H1 (cell line): Measurements from ENCODE around the gene SLC5A10. TPM values are rescaled to one million over a fixed set of nuclear protein-coding genes. Genes with fewer than 3 reads are reported as not detected.

Experiments used
- CTCF ChIA-PET: fragments of 300-600 bp; sonication (Branson Sonifier 250); formaldehyde crosslinking; loops from one replicate; lab custom pipeline; 2021; ENCODE audit not compliant: partially characterized antibody; lab: Charles Lee
- POLR2A ChIA-PET: fragments of 300-600 bp; sonication (Branson Sonifier 250); formaldehyde crosslinking; loops from one replicate; lab custom pipeline; 2021; ENCODE audit warnings: inconsistent platforms; ENCODE audit not compliant: partially characterized antibody; lab: Charles Lee
- DNase-seq, 2 experiments: peaks; one replicate each; pipeline versions ENCODE4 v3.0.0 to v3.0.0-alpha.2; 2010 to 2022; ENCODE audit warnings: low spot score in 2 of 2, low read depth in 1 of 2, mixed read lengths in 1 of 2
- FAIRE-seq: peaks from 2 replicates; lab custom pipeline; 2011; peaks lifted over from hg19 to GRCh38; lab: Jason Lieb, UNC
- H2AFZ ChIP-seq: 2 replicates; pipeline ENCODE4 v1.8.1; 2012; ENCODE audit warnings: low read length, inconsistent platforms
- H2AK5ac ChIP-seq: 2 replicates; pipeline ENCODE4 v1.6.1; 2013; ENCODE audit warnings: low read depth, low read length
- H2BK120ac ChIP-seq: replicated peaks from 2 replicates; pipeline ENCODE3; 2013; ENCODE audit warnings: low read depth, low read length, inconsistent platforms
- H2BK12ac ChIP-seq: 2 replicates; pipeline ENCODE4 v1.6.1; 2013; ENCODE audit warnings: low read depth, low read length
- H2BK15ac ChIP-seq: 2 replicates; pipeline ENCODE4 v1.6.1; 2013; ENCODE audit warnings: low read length
- H2BK20ac ChIP-seq: 2 replicates; pipeline ENCODE4 v1.6.1; 2013; ENCODE audit warnings: low read length
- H2BK5ac ChIP-seq: 2 replicates; pipeline ENCODE4 v1.6.1; 2013; ENCODE audit warnings: low read depth, low read length
- H3K14ac ChIP-seq: 2 replicates; pipeline ENCODE4 v1.6.1; 2013; ENCODE audit warnings: inconsistent platforms; ENCODE audit not compliant: insufficient read length
- H3K18ac ChIP-seq: 2 replicates; pipeline ENCODE4 v1.6.1; 2013; ENCODE audit warnings: low read length; ENCODE audit errors: extremely low read depth
- H3K23ac ChIP-seq: 2 replicates; pipeline ENCODE4 v1.6.1; 2013; ENCODE audit warnings: inconsistent platforms; ENCODE audit not compliant: insufficient read length
- H3K23me2 ChIP-seq: 2 replicates; pipeline ENCODE4 v1.6.1; 2013; ENCODE audit warnings: low read depth, low read length
- H3K27ac ChIP-seq: 2 replicates; pipeline ENCODE4 v1.6.1; 2011; ENCODE audit warnings: low read depth, low read length, inconsistent platforms
- H3K27me3 ChIP-seq, 4 experiments: replicated peaks in 1 of 4; 1 replicate in 1 of 4; 2 replicates in 3 of 4; pipeline versions ENCODE4 v1.6.1 to v1.8.1; 2011 to 2013; ENCODE audit warnings: low read length in 3 of 4, mild to moderate bottlenecking in 3 of 4, inconsistent platforms in 2 of 4, mixed read lengths in 2 of 4, moderate library complexity in 1 of 4; ENCODE audit not compliant: control insufficient read depth in 3 of 4, insufficient read depth in 3 of 4; ENCODE audit errors: extremely low read depth in 1 of 4
- H3K36me3 ChIP-seq, 4 experiments: 2 replicates each; pipeline versions ENCODE4 v1.6.1 to v1.8.1; 2011 to 2013; ENCODE audit warnings: mild to moderate bottlenecking in 4 of 4, low read length in 3 of 4, moderate library complexity in 2 of 4, control low read depth in 1 of 4, inconsistent platforms in 1 of 4; ENCODE audit not compliant: insufficient read depth in 4 of 4, control insufficient read depth in 2 of 4
- H3K4ac ChIP-seq: replicated peaks from 2 replicates; pipeline ENCODE3; 2013; ENCODE audit warnings: low read length, low read depth, mixed read lengths, inconsistent platforms; ENCODE audit not compliant: insufficient read length
- H3K4me1 ChIP-seq, 4 experiments: replicated peaks in 1 of 4; 1 replicate in 1 of 4; 2 replicates in 3 of 4; pipeline versions ENCODE4 v1.6.1 to v1.8.1; 2011 to 2013; ENCODE audit warnings: low read length in 3 of 4, inconsistent platforms in 2 of 4, mixed read lengths in 1 of 4; ENCODE audit not compliant: insufficient read depth in 4 of 4, control insufficient read depth in 3 of 4
- H3K4me2 ChIP-seq, 2 experiments: 2 replicates each; pipeline versions ENCODE4 v1.6.1 to v1.8.1; 2011 to 2013; ENCODE audit warnings: low read depth in 2 of 2, low read length in 2 of 2, control low read depth in 1 of 2, inconsistent platforms in 1 of 2, mild to moderate bottlenecking in 1 of 2; ENCODE audit not compliant: insufficient read depth in 1 of 2
- H3K4me3 ChIP-seq, 4 experiments: fragments of 200-600, 300-600 bp in 1 of 4; sonication (generic), shearing (Covaris generic), sonication (Bioruptor Twin) in 1 of 4; 2 replicates each; pipeline versions ENCODE4 v1.5.1 to v1.8.1; 2011 to 2016; ENCODE audit warnings: low read length in 4 of 4, low read depth in 3 of 4, control low read depth in 2 of 4, inconsistent platforms in 2 of 4, mild to moderate bottlenecking in 2 of 4, mixed read lengths in 1 of 4, moderate library complexity in 1 of 4; ENCODE audit not compliant: insufficient read depth in 2 of 4; ENCODE audit errors: extremely low read depth in 1 of 4
- H3K56ac ChIP-seq: replicated peaks from 2 replicates; pipeline ENCODE3; 2013; ENCODE audit warnings: low read depth, mild to moderate bottlenecking, mixed read lengths, low read length, inconsistent platforms; ENCODE audit not compliant: insufficient read length
- H3K79me1 ChIP-seq: 2 replicates; pipeline ENCODE4 v1.6.1; 2013; ENCODE audit warnings: low read depth, low read length, control low read depth
- H3K79me2 ChIP-seq, 2 experiments: 2 replicates each; pipeline versions ENCODE4 v1.6.1 to v1.8.1; 2012 to 2013; ENCODE audit warnings: low read length in 2 of 2, mild to moderate bottlenecking in 2 of 2, inconsistent platforms in 1 of 2; ENCODE audit not compliant: insufficient read depth in 2 of 2, control insufficient read depth in 1 of 2
- H3K9ac ChIP-seq, 4 experiments: replicated peaks in 1 of 4; 1 replicate in 1 of 4; 2 replicates in 3 of 4; pipeline versions ENCODE4 v1.6.1 to v1.8.1; 2011 to 2013; ENCODE audit warnings: low read depth in 3 of 4, low read length in 3 of 4, control low read depth in 2 of 4, mild to moderate bottlenecking in 2 of 4, moderate library complexity in 2 of 4, inconsistent platforms in 1 of 4; ENCODE audit errors: extremely low read depth in 1 of 4
- H3K9me3 ChIP-seq, 2 experiments: 2 replicates each; pipeline versions ENCODE4 v1.6.1 to v1.8.1; 2012 to 2013; ENCODE audit warnings: mild to moderate bottlenecking in 2 of 2, moderate library complexity in 2 of 2, control low read depth in 1 of 2, inconsistent platforms in 1 of 2, low read depth in 1 of 2, low read length in 1 of 2, mixed read lengths in 1 of 2; ENCODE audit not compliant: insufficient read depth in 2 of 2
- H4K20me1 ChIP-seq, 2 experiments: replicated peaks in 1 of 2; 2 replicates each; pipeline versions ENCODE3 to v1.8.1; 2011 to 2013; ENCODE audit warnings: inconsistent platforms in 2 of 2, low read length in 2 of 2, mild to moderate bottlenecking in 1 of 2; ENCODE audit not compliant: insufficient read depth in 2 of 2, control insufficient read depth in 1 of 2
- H4K5ac ChIP-seq: 2 replicates; pipeline ENCODE4 v1.6.1; 2013; ENCODE audit warnings: low read length, low read depth, mixed read lengths, inconsistent platforms; ENCODE audit not compliant: insufficient read length
- H4K8ac ChIP-seq: 2 replicates; pipeline ENCODE4 v1.8.0; 2013; ENCODE audit warnings: mild to moderate bottlenecking, moderate library complexity, low read length, inconsistent platforms; ENCODE audit not compliant: insufficient read depth; ENCODE audit errors: extremely low read depth
- H4K91ac ChIP-seq: replicated peaks from 2 replicates; pipeline ENCODE3; 2013; ENCODE audit warnings: low read length, mixed read lengths, inconsistent platforms; ENCODE audit not compliant: insufficient read length
- SIN3A ChIP-seq, 2 experiments: IDR thresholded peaks in 1 of 2; conservative IDR thresholded peaks in 1 of 2; 2 replicates each; pipeline ENCODE4 v1.6.1; 2011 to 2012; ENCODE audit warnings: low read length in 2 of 2, improper control_type of control experiment in 1 of 2, low read depth in 1 of 2, mild to moderate bottlenecking in 1 of 2
- WGBS, 2 experiments: shearing (Covaris generic) in 1 of 2; methylation state at CpG; one replicate each; pipeline versions ENCODE4 v1.1.6 to v1.1.7; 2013 to 2015; ENCODE audit warnings: low lambda C conversion rate in 2 of 2, mixed read lengths in 2 of 2, inconsistent platforms in 1 of 2, low coverage in 1 of 2, missing lambda C conversion rate in 1 of 2; ENCODE audit not compliant: insufficient replicate concordance in 2 of 2, insufficient coverage in 1 of 2, insufficient read length in 1 of 2; ENCODE audit errors: extremely low coverage in 1 of 2, missing lambda C conversion rate in 1 of 2; 5-methylcytosine and 5-hydroxymethylcytosine counted together
- polyA plus RNA-seq, 7 experiments: library from polyadenylated mRNA; depleted of rRNA in 3 of 7; stranded (reverse) in 5 of 7; unstranded in 2 of 7; fragments of >200 nt in 5 of 7; fragments of 200-250 nt in 2 of 7; gene quantifications; 1 replicate in 5 of 7; 2 replicates in 1 of 7; 4 replicates in 1 of 7; pipeline versions ENCODE4 v1.2.1 to v1.2.3, GENCODE V29; 2011 to 2013; ENCODE audit warnings: missing spikeins in 2 of 7, mixed read lengths in 2 of 7
- total RNA-seq: library from RNA; stranded (reverse); fragmentation: NEBNext Ultra II Directional; extraction: Animal tissue kit (Norgen Biotek cat#: 25700); gene quantifications from 2 replicates; pipeline ENCODE4 v1.2.1, GENCODE V29; 2021
- TF ChIP-seq, protein P1 (sequence below): IDR thresholded peaks from 2 replicates; pipeline ENCODE4 v1.6.1; 2011; ENCODE audit warnings: low read length, improper control_type of control experiment

The SLC5A10 gene
- total and polyA plus RNA-seq, 2 of the 8 experiments (the other 6 are each of a cell fraction or from before 2014, with no cell fraction given): 0.05 to 0.11 TPM

GRCh38 chr17:19023209-19023999 lies 71.4 kb downstream of the SLC5A10 start:
- H4K20me1 ChIP-seq: no peaks in the 10 kb centered on the region
- H2AK5ac ChIP-seq: no peak overlapping the region
- no peak overlapping the region for H3K4me2 ChIP-seq
- FAIRE-seq (no peak), DNase-seq (no peak)
- no peak overlapping the region for H2AFZ ChIP-seq
- H3K9me3 ChIP-seq: no peaks in the 10 kb centered on the region
- no peak overlapping the region for H4K8ac ChIP-seq
- ChIA-PET CTCF (interaction anchor here (0.9 to 5.1 kb wide), 8 partner anchors 10 to 64 kb away, joined by 3 to 49 read pairs (median 4); no protein-coding TSS in a partner anchor), POLR2A (interaction anchor here (0.5 to 1.3 kb wide), 3 partner anchors 20 to 41 kb away, joined by 3 read pairs; no protein-coding TSS in a partner anchor)
- no peak overlapping the region for H3K56ac ChIP-seq
- no peak overlapping the region for H2BK20ac ChIP-seq
- H3K79me2 ChIP-seq: no peaks in the 10 kb centered on the region
- no peak overlapping the region for H3K27ac ChIP-seq
- H3K36me3 ChIP-seq: no peaks in the 10 kb centered on the region
- no peaks in the 10 kb centered on the region for H3K27me3 ChIP-seq
- no peak overlapping the region for H3K9ac ChIP-seq
- H3K23me2 ChIP-seq: no peaks in the 10 kb centered on the region
- no peak overlapping the region for H3K14ac ChIP-seq
- H3K4ac ChIP-seq: no peak overlapping the region
- H2BK5ac ChIP-seq: no peak overlapping the region
- peaks cover 0 to 3% (median 0%) of the 10 kb centered on the region in 4 experiments; a peak in 1 of 7 replicates for H3K4me1 ChIP-seq
- H4K91ac ChIP-seq: peak overlapping the region; percentile 74
- TF ChIP-seq, protein P1, sequence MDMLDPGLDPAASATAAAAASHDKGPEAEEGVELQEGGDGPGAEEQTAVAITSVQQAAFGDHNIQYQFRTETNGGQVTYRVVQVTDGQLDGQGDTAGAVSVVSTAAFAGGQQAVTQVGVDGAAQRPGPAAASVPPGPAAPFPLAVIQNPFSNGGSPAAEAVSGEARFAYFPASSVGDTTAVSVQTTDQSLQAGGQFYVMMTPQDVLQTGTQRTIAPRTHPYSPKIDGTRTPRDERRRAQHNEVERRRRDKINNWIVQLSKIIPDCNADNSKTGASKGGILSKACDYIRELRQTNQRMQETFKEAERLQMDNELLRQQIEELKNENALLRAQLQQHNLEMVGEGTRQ: no peak
- TF ChIP-seq SIN3A (conservative IDR thresholded peaks at IDR 0.05 in 1 of 2, IDR thresholded peaks at IDR 0.05 in 1 of 2; ENCODE audit: low read depth in 1 of 2, low read length in 2 of 2): no peak
- H3K18ac ChIP-seq: no peak overlapping the region
- no peak overlapping the region for H2BK120ac ChIP-seq
- 92% methylated on average over 4 of the region's 9 CpGs; no CpG with 5 or more reads in 1 of the 2 experiments for WGBS, 2 experiments
- no peak overlapping the region for H2BK12ac ChIP-seq
- H4K5ac ChIP-seq: no peak overlapping the region
- H3K4me3 ChIP-seq: no peak overlapping the region
- no peak overlapping the region for H2BK15ac ChIP-seq
- no peaks in the 10 kb centered on the region for H3K79me1 ChIP-seq
- no peak overlapping the region for H3K23ac ChIP-seq
